HG02759 (cell line): ENCODE measurements around the gene CACHD1.

Source experiments
- ATAC-seq: cut with Tn5 transposase; IDR thresholded peaks from one replicate; pipeline ENCODE4 v1.9.1; 2021; ENCODE audit warnings: mild to moderate bottlenecking, moderate library complexity; ENCODE audit not compliant: unreplicated experiment

The CACHD1 gene

GRCh38 chr1:64472805-64473204 is 2.9 kb downstream of the CACHD1 start:
- no peak for ATAC-seq

- no peak for ATAC-seq
Observed at GRCh38 chr1:64473367-64473766, 3.4 kb downstream of the CACHD1 start.

- no peak for ATAC-seq
Observed at GRCh38 chr1:64474133-64474532, 4.2 kb downstream of the CACHD1 start.

- ATAC-seq = no peak
Observed at GRCh38 chr1:64474665-64475439, 4.9 kb downstream of the CACHD1 start.

GRCh38 chr1:64476251-64476952 is 6.5 kb downstream of the CACHD1 start:
- ATAC-seq = no peak

- ATAC-seq = no peak
Observed at GRCh38 chr1:64478594-64479470, 8.9 kb downstream of the CACHD1 start.

- no peak for ATAC-seq
Observed at GRCh38 chr1:64479874-64480273, 9.9 kb downstream of the CACHD1 start.

- no peak for ATAC-seq
Observed at GRCh38 chr1:64480999-64481772, 11.3 kb downstream of the CACHD1 start.

- ATAC-seq = no peak
Observed at GRCh38 chr1:64482128-64482527, 12.2 kb downstream of the CACHD1 start.

GRCh38 chr1:64482720-64483119 is 12.8 kb downstream of the CACHD1 start:
- ATAC-seq = no peak

GRCh38 chr1:64483731-64484414 is 13.9 kb downstream of the CACHD1 start:
- ATAC-seq = no peak

- no peak for ATAC-seq
Observed at GRCh38 chr1:64484651-64485050, 14.7 kb downstream of the CACHD1 start.

- ATAC-seq = no peak
Observed at GRCh38 chr1:64486193-64486592, 16.3 kb downstream of the CACHD1 start.

- no peak for ATAC-seq
Observed at GRCh38 chr1:64487061-64487460, 17.1 kb downstream of the CACHD1 start.

- no peak for ATAC-seq
Observed at GRCh38 chr1:64488862-64489261, 18.9 kb downstream of the CACHD1 start.

GRCh38 chr1:64489707-64490106 is 19.8 kb downstream of the CACHD1 start:
- no peak for ATAC-seq

- ATAC-seq = no peak
Observed at GRCh38 chr1:64490213-64490818, 20.4 kb downstream of the CACHD1 start.

GRCh38 chr1:64492424-64492823 is 22.5 kb downstream of the CACHD1 start:
- ATAC-seq = no peak

- ATAC-seq = no peak
Observed at GRCh38 chr1:64493831-64494230, 23.9 kb downstream of the CACHD1 start.

- ATAC-seq = no peak
Observed at GRCh38 chr1:64494659-64495058, 24.7 kb downstream of the CACHD1 start.
